Activated CD8-positive, alpha-beta memory T cell treated with anti-CD3 and anti-CD28 coated beads for 4 hours (primary cell): ENCODE results near the gene ARL6IP4.

Experiments
- DNase-seq, 2 donors: peaks; one replicate each; pipeline ENCODE4 v3.0.0-alpha.2; 2020; ENCODE audit warnings: low read depth in 2 of 2

Gene ARL6IP4

GRCh38 chr12:122990961-122991622, 10.6 kb downstream of the ARL6IP4 start:
- no peak for DNase-seq

DNA sequence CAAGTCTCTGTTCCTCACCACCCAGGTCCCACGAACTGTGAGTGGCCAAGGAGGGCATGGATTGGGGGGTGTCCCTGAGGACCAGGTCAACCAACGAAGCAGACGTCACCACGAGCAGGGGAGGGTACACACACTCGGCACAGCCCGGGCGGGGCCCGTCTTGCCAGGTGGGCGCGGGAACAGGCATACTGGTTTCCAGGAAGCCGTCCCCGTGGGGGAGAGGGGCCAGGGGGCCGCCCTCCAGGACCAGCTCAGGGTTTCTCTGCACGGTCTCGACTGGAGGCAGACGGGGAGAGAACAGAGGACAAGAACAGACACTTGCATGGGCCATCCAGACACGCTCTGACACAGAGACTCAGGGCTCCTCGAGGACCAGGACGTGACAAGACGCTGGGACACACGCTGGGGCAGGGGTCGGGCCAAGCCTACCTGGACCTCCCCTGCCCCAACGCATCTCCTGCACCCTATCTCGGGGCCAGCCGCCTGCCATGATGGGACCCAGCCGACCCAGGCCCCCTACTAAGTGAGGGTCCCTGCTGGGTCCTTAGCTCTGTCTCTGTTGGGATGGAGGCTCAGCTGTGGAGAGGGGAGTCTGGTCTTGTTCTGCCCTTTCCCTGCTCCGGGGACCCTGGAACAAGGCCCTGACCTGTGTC, 11.3 kb downstream of the ARL6IP4 start:
- DNase-seq = no peak

- no peak for DNase-seq
Measured at GRCh38 chr12:122992386-122992785, 11.9 kb downstream of the ARL6IP4 start.

- DNase-seq = no peak
Measured at GRCh38 chr12:122994140-122994675, 13.7 kb downstream of the ARL6IP4 start.

DNA sequence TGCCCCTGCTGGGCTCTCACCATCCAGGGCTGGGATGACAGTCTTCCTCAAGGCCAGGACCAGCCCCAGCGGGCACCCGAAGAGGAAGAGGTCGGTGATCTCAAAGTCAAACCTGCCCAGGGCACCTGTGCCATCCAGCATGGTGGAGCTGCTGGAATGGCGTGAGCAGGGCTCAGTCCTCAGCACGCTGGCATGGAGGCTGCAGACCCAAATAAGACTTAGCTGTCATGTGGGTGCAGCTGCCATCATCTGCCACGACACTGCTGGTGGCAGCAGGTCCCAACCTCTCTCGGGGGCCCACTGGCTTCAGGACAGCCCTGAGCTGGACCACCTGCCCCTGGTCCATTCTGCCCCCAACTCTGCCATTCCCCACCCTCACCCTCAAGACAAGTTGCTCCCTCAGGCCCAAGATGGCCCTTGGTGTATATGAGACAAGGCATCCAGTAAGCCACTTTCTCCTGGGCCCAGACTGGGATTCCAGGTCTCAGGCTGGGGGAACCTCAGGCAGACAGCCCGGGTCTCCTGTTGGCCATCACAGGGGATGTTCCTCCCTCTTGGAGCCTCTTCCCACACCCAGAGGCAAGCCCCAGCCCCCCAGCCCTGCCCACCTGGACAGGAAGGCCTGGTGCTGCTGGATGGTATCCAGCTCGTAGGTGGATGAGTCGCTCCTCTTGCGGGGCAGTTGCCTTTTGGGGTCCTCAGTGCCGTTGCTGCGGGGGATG, 14.5 kb downstream of the ARL6IP4 start:
- DNase-seq = no peak

DNA sequence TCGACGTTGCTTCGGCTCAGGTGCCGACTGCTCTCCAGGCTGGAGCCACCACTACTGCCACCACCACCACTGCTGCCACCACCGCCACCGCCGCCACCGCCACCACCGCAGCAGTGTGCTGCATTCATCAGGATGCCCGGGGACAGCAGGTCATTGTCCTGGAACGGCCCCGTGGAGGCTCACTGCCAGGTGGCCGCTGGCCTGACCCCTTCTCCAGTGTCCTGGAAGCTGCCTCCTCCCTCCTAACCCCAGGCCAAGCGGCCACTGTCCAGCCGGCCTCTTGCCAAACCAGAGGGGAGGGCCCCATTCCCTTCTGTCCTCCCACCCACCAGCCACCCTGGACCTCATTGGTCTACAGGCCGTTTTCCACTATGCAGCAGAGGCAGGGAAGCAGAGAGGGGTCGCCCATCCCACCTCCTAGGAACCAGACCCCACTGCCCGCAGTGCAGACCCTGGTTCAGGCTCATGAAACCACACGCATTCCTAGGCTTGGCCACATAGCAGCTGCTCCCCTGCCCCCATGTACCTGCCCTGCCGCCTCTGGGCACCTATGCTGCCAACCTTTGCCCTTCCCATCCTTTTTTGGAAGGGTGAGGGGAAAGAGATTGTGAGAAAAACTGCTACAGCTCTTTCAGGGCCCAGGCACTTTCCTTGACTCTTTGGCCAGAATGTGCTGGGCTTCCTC, 15.2 kb downstream of the ARL6IP4 start:
- no peak for DNase-seq

DNA sequence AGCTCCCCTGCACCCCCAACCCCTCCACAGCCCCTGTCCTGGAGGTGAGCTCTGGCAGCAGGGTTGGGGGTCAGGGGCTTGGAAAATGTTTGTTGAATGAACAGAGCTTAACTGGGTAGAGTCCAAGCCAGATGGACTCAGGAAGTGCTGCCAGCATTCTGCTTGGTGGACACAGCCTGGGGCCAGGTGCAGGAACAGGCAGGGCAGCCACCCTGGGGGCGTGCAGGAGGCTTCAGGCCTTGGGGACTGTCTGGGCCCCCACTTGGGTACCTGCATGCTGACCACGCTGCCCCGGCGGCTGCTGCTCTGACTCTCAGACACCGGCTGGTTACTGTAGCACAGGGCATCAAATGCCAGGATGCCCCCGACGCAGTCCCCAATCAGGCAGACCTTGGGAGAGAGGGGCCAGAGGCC, 15.7 kb downstream of the ARL6IP4 start:
- no peak for DNase-seq

- DNase-seq = no peak
Measured at GRCh38 chr12:122996621-122997342, 16.3 kb downstream of the ARL6IP4 start.

DNA sequence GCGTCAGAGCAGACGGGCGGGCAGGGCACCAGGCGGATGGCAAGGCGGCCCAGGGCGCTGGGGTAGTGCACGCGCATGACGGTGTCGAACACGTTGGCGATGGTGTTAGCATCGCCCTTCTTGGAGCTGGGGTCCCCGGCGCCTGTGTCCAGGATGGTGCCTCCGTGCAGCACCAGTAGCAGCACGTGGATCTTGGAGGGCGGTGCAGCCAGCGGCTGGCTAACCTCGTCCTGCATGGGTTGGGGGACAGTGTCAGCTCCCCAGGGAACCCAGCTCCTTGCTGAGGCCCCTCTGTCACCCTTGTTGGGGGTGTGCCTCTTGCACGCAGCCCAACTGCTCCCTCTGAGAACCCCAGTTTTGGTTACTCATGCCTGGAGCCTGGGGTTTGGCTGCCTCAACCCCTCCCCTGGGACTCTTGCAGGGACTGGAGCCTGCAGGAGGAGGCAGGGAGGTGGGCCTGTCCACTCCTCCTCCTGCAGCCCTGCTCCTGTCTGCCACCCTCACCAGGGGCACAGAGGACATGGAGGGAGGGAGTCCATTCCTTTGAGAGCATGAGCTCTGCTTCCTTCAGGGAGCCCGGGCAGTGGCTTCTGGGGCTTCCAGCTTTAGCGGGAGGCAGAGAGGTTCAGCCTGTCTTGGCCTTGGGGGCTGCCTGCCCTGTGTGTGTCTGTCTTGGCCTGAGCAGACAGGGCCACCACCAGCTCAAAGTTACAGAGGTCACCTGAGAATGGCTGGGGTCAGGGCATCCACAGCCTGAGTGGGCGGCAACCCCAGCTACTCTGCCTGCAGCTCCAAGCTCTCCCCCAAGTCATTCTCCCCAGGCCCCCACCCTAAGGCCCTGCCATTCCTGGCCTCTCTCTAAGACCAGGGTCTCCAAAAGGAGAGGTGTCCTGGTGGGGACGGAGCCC, 17.1 kb downstream of the ARL6IP4 start:
- DNase-seq = no peak

GRCh38 chr12:122998316-122998715, 17.8 kb downstream of the ARL6IP4 start:
- no peak for DNase-seq

- no peak for DNase-seq
Measured at GRCh38 chr12:122999196-122999946, 18.9 kb downstream of the ARL6IP4 start.

GRCh38 chr12:122999986-123000420, 19.5 kb downstream of the ARL6IP4 start:
- DNase-seq = no peak

DNA sequence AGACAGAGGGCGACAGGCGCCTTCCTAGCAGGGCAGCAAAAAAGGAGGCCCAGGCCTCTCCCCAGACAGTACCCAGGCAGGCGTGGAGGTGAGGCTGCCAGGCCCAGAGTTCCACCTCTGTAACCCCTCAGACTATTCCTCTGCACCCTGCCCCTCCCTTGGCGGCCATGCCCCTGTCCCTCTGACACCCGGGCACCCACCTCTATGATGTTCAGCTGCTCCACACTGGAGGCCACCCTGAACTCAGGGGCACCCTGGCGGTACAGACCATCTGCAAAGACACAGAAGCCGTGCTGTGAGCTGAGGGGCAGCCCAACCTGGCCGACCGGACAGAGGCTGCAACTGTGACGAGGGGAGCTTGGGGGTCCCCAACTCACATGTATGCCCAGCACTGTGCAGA, 20.1 kb downstream of the ARL6IP4 start:
- no peak for DNase-seq

DNA sequence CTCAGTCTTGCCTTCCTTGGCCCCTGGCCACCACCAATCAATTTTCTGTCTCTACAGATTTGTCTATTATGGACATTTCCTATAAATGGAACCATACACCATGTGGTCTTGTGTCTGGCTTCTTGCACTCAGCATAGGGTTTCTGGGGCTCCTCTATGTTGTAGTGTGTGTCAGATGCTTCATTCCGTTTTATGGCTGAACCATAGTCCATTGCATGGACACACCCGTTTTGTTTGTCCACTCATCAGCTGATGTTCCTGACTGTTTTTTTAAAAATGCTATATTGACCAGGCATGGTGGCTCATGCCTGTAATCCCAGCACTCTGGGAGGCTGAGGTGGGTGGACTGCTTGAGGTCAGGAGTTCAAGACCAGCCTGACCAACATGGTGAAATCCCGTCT, 21.0 kb downstream of the ARL6IP4 start:
- DNase-seq = no peak

DNA sequence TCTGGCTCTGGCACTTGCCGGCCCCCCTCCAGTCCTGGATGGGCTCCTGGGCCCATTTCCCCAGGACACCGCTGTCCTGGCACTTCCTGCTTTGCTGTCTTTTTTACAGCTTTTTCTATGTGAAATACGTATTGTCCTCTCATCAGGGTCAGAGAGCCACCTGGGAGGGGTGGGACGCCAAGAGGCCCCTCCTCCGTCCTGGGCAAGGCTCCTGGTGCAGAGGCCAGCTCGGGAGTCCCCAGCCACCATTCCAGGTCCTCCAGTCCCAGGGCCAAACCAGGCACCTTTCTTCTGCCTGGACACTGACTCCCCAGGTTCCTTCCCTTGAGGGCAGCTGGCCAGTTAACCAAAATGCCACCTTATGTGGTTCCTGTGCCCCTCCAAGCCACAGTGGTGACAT, 22.8 kb downstream of the ARL6IP4 start:
- DNase-seq = no peak

DNA sequence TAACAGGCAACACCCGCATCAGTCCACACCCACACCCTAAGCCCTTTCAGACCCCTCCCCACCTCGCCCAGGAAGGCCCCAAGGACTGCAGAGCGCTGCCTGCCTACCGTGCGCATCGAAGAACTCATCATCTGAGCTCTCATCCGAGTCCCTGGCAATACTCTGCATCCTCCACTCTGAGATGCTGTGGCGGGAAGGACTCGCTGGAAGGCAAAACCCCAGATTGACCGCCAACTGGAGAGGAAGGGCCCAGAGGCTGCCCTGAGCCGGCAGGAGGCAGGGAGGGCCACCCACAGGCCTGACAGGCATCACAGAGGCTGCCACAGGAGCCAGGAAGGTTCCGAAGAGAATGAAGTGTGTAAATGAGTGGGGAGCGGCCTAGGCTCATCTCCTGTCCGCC, 23.8 kb downstream of the ARL6IP4 start:
- DNase-seq = no peak

GRCh38 chr12:123005081-123005626, 24.7 kb downstream of the ARL6IP4 start:
- no peak for DNase-seq

DNA sequence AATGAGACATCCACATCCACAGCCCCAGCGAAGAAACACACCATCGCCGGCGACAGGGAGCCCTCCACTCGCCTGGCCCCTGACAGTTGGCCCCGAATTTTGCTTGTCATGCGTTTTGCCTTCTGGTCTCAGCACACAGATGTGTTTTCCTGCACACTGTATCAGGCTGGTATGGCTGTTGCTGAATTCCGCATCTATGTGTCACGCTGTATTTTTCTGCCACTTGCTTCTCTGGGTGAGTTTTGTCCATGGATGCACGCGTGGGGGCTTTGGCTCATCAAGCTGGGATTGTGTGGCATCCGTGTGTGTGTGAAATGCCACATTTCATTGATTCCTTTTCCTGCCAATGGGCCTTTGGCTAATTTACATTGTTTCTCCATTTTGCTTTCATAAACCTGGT, 26.5 kb downstream of the ARL6IP4 start:
- DNase-seq = no peak

DNA sequence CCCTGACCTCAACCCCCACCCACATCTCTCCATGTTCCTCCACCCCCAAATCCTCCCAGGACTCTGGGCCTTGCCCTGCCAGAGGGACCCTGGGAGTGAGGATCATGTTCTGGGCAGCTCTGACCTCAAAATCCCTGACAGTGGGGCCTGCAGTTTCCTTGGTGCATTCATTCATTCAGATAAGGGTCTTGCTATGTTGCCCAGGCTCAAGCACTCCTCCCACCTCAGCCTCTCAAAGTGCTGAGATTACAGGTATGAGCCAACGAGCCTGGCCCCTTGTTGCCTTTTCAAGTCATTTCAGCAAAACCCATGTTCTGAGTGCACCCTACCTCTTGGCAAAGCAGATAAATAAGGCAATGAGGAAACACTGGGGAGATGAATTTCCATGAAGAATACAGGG, 29.6 kb downstream of the ARL6IP4 start:
- DNase-seq = no peak
